Activated CD4-positive, alpha-beta memory T cell treated with anti-CD3 and anti-CD28 coated beads, Interleukin-2, amount 10 ng/mL, durations not matched to agents 7 days and 5 days (primary cell): ENCODE measurements around the gene ABCC3. TPM values are rescaled to one million over a fixed set of nuclear protein-coding genes. Genes with fewer than 3 reads are reported as not detected.

Experiments
- CTCF ChIA-PET: fragments of 350-600 bp; sonication (Branson Sonifier 250); formaldehyde crosslinking; loops from one replicate; lab custom pipeline; 2021; ENCODE audit warnings: antibody characterized with exemption, inconsistent platforms; lab: Charles Lee
- POLR2A ChIA-PET: fragments of 350-600 bp; sonication (Branson Sonifier 250); formaldehyde crosslinking; loops from one replicate; lab custom pipeline; 2021; ENCODE audit warnings: antibody characterized with exemption; lab: Charles Lee
- DNase-seq: peaks from one replicate; pipeline ENCODE4 v3.0.0-alpha.2; 2020
- H3K27ac Mint-ChIP-seq: one replicate; pipeline ENCODE4 v1.8.0; 2021; ENCODE audit warnings: mild to moderate bottlenecking, mixed read lengths
- H3K27me3 Mint-ChIP-seq: one replicate; pipeline ENCODE4 v1.8.0; 2021; ENCODE audit warnings: mixed read lengths
- H3K36me3 Mint-ChIP-seq: one replicate; pipeline ENCODE4 v1.8.0; 2021; ENCODE audit warnings: low read depth, mixed read lengths
- H3K4me1 Mint-ChIP-seq: one replicate; pipeline ENCODE4 v1.8.0; 2021; ENCODE audit warnings: mixed read lengths
- H3K4me3 Mint-ChIP-seq: one replicate; pipeline ENCODE4 v1.8.0; 2021; ENCODE audit warnings: mild to moderate bottlenecking, mixed read lengths
- H3K9me3 Mint-ChIP-seq: one replicate; pipeline ENCODE4 v1.8.0; 2021; ENCODE audit warnings: mixed read lengths
- total RNA-seq, 2 experiments: library from RNA; stranded (reverse); gene quantifications; one replicate each; pipeline ENCODE4 v1.2.3, GENCODE V29; 2021

Gene ABCC3
- total RNA-seq, 2 experiments from 2014 or later: 0.25 TPM; not detected in 1

DNA sequence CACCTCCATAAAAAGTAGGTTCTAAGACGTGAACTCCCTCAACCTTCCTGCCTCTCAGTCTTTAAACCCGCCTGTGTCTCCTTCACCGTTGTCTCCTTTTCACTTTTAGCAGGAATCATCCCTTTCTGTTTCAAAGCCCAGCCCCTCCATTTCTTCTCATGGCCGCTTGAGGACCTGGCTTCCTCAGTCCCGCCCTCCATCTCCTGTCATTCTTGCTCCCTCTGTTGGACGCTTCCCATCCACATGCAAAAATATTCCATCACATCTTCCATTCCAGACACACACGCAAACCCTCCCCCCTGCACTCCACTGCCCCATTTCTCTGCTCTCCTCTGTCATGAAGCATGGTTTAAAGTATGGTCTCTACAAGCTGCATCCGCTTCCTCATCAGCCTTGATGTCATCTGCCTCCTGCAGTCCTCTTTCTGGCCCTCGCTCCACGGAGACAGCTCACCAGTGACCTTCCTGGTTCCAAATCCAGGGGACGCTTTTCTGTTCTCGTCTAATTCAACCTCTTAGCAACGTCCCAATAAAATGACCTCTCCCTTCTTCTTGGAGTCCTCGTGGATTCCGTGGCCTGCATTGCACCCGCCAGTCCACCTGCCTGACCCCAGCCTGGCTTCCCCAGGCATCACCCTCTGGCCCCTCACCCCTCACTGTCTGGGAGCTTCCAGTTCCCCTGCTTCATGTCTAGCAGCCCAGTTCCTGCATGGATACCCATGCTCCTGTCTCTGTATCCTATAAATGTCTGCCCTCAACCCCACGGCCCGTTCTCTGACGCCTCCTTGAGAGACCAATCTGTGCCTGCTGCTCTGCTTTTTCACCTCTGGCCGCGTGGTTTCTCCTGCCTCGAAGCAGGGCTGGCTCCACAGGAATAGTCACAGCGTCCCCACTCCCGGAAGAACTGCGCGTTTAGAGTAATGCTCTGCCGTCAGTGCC, 46.9 kb downstream of the ABCC3 start:
- H3K9me3 Mint-ChIP-seq: no peaks in the 10 kb centered on the region
- CTCF ChIA-PET: interaction anchor here (0.7 to 1.4 kb wide), 2 partner anchors 53 to 465 kb away, joined by 4 read pairs; no protein-coding TSS in a partner anchor
- H3K27ac Mint-ChIP-seq: no peak overlapping the region
- peaks cover 10% of the 10 kb centered on the region for H3K4me1 Mint-ChIP-seq
- POLR2A ChIA-PET: no interaction called here
- DNase-seq: no peak
- H3K27me3 Mint-ChIP-seq: peaks cover 30% of the 10 kb centered on the region
- no peaks in the 10 kb centered on the region for H3K36me3 Mint-ChIP-seq
- H3K4me3 Mint-ChIP-seq: no peak overlapping the region

DNA sequence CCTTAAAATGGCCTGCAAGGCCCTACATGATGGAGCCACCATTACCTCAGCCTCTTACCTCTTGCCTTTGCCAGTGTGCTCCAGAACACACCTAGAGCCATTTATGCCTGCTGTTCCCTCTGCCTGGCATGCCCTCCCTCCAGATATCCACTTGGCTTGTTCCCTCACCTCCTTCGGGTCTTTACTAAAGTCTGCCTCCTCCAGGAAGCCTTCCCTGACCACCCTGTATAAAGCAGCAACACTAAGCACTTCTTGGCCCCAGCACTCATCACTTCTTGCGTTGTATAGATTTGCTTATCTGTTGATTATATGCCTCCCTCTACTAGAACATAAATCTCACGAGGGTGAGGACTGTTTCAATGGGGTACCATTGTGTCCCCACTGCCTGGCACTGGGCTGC, 47.8 kb downstream of the ABCC3 start:
- DNase-seq: no peak
- Mint-ChIP-seq H3K27me3 (peaks cover 30% of the 10 kb centered on the region), H3K4me3 (no peak overlapping the region), H3K36me3 (no peaks in the 10 kb centered on the region), H3K9me3 (no peaks in the 10 kb centered on the region), H3K4me1 (peaks cover 10% of the 10 kb centered on the region), H3K27ac (no peak overlapping the region)
- CTCF ChIA-PET: no interaction called here
- POLR2A ChIA-PET: no interaction called here

DNA sequence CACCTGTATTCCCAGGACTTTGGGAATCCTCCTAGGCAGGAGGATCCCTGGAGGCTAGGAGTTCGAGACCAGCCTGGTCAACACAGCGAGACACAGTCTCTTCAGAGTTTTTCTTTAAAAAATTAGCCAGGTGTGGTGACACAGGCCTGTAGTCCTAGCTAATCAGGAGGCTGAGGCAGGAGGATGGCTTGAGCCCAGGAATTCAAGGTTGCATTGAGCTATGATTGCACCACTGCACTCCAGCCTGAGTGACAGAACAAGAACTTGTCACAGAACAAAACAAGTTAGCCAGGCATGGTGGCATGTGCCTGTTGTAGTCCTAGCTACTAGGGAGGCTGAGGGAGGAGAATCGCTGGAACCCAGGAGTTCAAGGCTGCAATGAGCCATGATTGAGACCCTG, 48.3 kb downstream of the ABCC3 start:
- H3K4me3 Mint-ChIP-seq: no peak overlapping the region
- peaks cover 30% of the 10 kb centered on the region for H3K27me3 Mint-ChIP-seq
- no peak for DNase-seq
- CTCF ChIA-PET: interaction anchor here (0.7 kb wide), 1 partner anchor 18 kb away, joined by 3 read pairs; no protein-coding TSS in a partner anchor
- peaks cover 10% of the 10 kb centered on the region for H3K4me1 Mint-ChIP-seq
- H3K36me3 Mint-ChIP-seq: no peaks in the 10 kb centered on the region
- POLR2A ChIA-PET: no interaction called here
- no peak overlapping the region for H3K27ac Mint-ChIP-seq
- H3K9me3 Mint-ChIP-seq: no peaks in the 10 kb centered on the region

DNA sequence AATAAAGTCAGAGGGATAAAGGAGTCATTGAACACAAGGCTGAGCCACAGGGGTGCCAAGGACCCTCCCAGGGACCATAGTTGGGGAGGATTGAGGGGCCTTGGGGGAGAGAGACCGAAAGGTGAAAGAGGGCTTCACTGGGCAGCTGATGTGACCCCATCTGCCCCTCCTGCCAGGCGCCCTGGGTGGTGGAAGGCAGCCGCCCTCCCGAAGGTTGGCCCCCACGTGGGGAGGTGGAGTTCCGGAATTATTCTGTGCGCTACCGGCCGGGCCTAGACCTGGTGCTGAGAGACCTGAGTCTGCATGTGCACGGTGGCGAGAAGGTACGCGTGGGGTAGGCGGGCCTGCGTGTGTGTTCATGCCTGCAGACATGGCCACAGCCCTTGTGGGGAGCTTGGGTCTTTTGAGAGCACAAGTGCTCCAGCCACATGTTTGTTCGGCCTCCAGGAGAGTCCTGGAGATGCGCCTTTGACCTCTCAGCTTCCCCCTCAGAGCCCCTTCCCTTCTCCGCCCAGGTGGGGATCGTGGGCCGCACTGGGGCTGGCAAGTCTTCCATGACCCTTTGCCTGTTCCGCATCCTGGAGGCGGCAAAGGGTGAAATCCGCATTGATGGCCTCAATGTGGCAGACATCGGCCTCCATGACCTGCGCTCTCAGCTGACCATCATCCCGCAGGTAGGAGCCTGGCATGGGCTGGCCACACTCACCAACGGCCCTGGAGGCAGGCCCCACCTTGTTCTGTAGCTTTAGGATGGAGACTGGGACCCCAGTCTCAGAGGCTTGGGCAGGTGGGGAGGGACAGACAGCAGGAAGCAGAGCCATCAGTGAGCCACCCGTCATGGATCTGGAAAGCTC, 49.0 kb downstream of the ABCC3 start:
- Mint-ChIP-seq H3K9me3 (no peaks in the 10 kb centered on the region), H3K36me3 (no peaks in the 10 kb centered on the region), H3K27ac (no peak overlapping the region), H3K27me3 (peaks cover 30% of the 10 kb centered on the region), H3K4me1 (peaks cover 10% of the 10 kb centered on the region), H3K4me3 (no peak overlapping the region)
- POLR2A ChIA-PET: no interaction called here
- DNase-seq: no peak
- CTCF ChIA-PET: interaction anchor here (0.7 to 2.0 kb wide), 2 partner anchors 17 to 54 kb away, joined by 3 to 5 read pairs; no protein-coding TSS in a partner anchor

DNA sequence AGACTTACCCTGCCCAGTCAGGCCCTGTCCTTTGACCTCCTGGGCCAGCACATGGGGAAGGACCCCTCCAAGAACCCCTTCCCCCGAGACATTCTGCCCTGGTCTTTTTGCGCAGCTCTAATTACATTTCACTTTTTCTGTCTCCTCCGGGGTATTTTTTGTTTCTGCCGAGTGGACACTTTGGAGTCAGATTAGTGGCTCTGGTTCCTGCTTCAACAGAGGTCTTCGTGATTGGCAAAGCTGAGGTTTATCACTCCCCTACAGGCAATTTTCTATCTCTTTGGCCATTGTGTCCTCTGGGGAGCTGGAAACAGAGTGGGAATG, 49.6 kb downstream of the ABCC3 start:
- CTCF ChIA-PET: interaction anchor here (2.0 kb wide), 1 partner anchor 54 kb away, joined by 5 read pairs; no protein-coding TSS in a partner anchor
- Mint-ChIP-seq H3K27me3 (peaks cover 26% of the 10 kb centered on the region), H3K9me3 (no peaks in the 10 kb centered on the region), H3K4me1 (peaks cover 10% of the 10 kb centered on the region), H3K36me3 (no peaks in the 10 kb centered on the region), H3K27ac (no peak overlapping the region), H3K4me3 (no peak overlapping the region)
- POLR2A ChIA-PET: no interaction called here
- DNase-seq: no peak

DNA sequence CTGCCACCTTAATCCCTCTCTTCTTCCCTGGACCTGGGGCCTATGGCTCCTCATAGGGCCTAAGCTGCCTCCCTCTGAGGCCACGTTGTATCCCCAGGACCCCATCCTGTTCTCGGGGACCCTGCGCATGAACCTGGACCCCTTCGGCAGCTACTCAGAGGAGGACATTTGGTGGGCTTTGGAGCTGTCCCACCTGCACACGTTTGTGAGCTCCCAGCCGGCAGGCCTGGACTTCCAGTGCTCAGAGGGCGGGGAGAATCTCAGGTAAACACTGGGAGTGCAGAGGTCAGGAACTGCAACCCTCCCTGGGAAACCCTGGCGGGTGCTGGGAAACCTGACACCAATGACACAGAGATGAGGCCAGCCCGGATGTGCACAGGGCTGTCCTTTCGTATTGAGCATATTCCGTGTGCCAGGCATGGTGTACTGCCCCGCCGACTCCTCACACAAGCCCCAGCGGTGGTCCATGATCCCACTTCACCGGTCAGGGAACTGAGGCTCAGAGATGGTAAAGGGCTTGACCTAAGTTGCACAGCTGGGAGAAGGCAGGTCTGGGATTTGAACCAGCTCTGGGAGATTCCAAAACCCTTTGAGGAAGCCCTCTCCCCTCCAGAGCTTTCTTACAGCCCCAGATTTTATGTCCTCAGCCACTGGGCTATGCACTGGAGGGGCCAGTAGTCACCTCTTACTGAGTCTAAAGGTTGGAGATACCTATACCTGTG, 50.1 kb downstream of the ABCC3 start:
- no peak overlapping the region for H3K27ac Mint-ChIP-seq
- no peaks in the 10 kb centered on the region for H3K9me3 Mint-ChIP-seq
- peaks cover 26% of the 10 kb centered on the region for H3K27me3 Mint-ChIP-seq
- DNase-seq: no peak
- CTCF ChIA-PET: interaction anchor here (0.6 to 2.0 kb wide), 2 partner anchors 13 to 55 kb away, joined by 3 to 5 read pairs; no protein-coding TSS in a partner anchor
- no peaks in the 10 kb centered on the region for H3K36me3 Mint-ChIP-seq
- no peak overlapping the region for H3K4me3 Mint-ChIP-seq
- POLR2A ChIA-PET: no interaction called here
- H3K4me1 Mint-ChIP-seq: peaks cover 10% of the 10 kb centered on the region

DNA sequence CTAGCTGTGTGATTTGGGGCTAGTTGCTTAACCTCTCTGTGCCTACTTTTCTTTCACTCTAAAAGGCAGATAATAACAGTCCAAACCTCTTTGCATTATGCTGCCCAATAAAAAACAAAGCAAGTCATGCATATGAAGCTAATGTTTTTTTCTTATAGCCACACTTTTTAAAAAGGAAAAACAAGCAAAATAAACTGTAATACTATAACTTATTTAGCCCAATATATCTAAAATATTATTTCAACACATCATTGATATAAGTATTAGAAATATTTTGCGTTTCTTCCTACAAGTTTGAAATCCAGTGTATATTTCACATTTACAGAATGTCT, 50.6 kb downstream of the ABCC3 start:
- Mint-ChIP-seq H3K9me3 (no peaks in the 10 kb centered on the region), H3K27me3 (peaks cover 21% of the 10 kb centered on the region), H3K27ac (no peak overlapping the region), H3K4me3 (no peak overlapping the region), H3K36me3 (no peaks in the 10 kb centered on the region), H3K4me1 (peaks cover 10% of the 10 kb centered on the region)
- no peak for DNase-seq
- ChIA-PET POLR2A (no interaction called here), CTCF (interaction anchor here (2.0 kb wide), 1 partner anchor 55 kb away, joined by 5 read pairs; no protein-coding TSS in a partner anchor)

DNA sequence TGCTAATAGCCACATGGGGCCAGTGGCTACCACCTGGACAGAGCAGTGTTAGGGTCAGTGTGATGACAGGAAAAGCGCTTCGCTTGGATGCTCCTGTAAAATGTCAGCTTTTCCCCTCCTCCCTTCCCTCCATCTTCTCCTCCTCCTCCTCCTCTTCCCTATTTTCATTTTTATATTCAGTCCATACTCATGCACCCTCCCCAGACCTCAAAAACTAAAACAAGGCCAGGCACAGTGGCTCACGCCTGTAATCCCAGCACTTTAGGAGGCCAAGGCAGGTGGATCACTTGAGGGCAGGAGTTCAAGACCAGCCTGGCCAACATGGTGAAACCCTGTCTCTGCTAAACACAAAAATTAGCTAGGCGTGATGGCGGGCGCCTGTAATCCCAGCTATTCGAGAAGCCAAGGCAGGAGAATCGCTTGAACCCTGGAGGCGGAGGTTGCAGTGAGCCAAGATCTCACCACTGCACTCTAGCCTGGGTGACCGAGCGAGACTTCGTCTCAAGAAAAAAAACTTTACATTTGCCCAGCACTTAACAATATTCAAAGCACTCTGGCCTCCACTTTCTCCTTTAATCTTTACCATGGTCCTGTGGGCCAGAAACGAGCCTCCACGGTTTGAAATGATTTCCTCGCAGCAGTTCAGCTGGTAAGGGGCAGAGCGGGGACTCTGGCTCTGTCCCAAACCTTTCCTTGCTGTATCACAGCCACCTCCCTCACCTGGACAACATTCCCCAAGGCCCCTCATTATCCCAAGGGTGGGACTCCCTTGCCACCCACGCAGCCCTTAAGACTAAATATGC, 51.2 kb downstream of the ABCC3 start:
- no peaks in the 10 kb centered on the region for H3K36me3 Mint-ChIP-seq
- DNase-seq: no peak
- H3K27ac Mint-ChIP-seq: no peak overlapping the region
- H3K4me3 Mint-ChIP-seq: no peak overlapping the region
- peaks cover 10% of the 10 kb centered on the region for H3K4me1 Mint-ChIP-seq
- POLR2A ChIA-PET: no interaction called here
- peaks cover 17% of the 10 kb centered on the region for H3K27me3 Mint-ChIP-seq
- no peaks in the 10 kb centered on the region for H3K9me3 Mint-ChIP-seq
- CTCF ChIA-PET: interaction anchor here (0.6 kb wide), 1 partner anchor 10 kb away, joined by 3 read pairs; no protein-coding TSS in a partner anchor

DNA sequence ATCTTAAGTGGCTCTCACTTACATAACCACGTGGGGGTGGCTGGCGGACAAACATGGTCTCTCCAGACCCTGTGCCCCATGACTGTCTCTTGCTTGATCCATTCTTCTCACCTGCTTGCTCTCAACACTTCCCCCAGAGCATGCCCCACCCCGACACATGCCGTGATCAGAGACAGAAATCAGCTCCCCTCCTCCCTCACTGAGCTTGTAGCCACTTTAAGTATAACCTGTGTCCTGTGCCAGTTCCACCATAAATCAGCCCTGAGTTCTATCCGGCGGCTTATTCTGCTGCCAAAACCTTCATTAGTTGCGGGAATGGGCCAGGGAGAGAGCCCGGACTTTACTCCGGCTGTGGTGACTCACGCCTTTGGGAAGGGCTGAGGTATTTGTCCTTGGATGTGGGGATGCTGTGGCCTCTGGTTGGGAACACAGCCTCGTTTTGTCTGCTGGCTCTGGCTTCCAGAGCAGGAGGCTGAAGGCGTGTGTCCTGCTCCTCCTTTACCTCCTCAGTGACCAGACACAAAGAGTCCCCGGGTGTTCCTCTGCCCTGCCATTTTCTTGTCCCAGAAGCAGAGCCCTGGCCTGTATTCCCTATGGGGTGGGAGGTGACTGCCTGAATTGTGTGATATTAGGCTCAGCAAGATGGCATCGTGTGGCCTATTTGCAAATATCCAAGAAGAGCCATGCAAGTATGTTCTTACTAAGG, 52.0 kb downstream of the ABCC3 start:
- no peaks in the 10 kb centered on the region for H3K36me3 Mint-ChIP-seq
- DNase-seq: no peak
- CTCF ChIA-PET: interaction anchor here (0.6 kb wide), 1 partner anchor 10 kb away, joined by 3 read pairs; no protein-coding TSS in a partner anchor
- peaks cover 10% of the 10 kb centered on the region for H3K27me3 Mint-ChIP-seq
- H3K9me3 Mint-ChIP-seq: no peaks in the 10 kb centered on the region
- no peak overlapping the region for H3K4me3 Mint-ChIP-seq
- H3K4me1 Mint-ChIP-seq: peaks cover 3% of the 10 kb centered on the region
- H3K27ac Mint-ChIP-seq: no peak overlapping the region
- POLR2A ChIA-PET: no interaction called here

DNA sequence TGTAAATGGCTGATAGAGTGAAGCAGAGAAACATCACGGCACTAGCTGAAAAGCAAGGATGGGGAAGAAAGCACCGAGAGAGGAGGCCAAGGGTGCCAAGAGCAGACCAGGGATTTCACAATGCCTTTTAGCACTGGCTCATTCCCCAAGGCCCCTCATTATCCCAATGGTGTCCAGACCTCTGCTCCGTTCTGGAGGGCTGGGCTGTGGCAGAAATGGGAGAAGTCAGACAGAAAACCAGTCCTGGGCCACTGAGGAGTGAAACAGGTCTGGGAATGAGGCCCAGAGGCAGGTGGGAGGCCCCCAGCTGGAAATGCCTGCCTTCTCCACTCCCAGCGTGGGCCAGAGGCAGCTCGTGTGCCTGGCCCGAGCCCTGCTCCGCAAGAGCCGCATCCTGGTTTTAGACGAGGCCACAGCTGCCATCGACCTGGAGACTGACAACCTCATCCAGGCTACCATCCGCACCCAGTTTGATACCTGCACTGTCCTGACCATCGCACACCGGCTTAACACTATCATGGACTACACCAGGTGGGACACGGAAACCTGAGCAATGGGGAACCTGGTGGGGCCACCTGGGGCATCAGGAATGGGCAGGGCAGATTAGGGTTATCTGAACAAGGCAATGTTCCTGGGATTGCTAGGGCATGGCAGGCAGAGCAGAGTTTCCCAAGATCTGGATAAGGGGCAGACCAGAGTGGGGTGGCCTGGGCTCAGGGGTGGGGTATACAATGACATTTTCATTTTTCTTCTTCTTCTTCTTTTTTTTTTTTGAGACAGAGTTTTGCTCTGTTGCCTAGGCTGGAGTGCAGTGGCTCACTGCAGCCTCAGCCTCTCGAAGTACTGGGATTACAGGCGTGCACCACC, 52.8 kb downstream of the ABCC3 start:
- POLR2A ChIA-PET: no interaction called here
- no peaks in the 10 kb centered on the region for H3K9me3 Mint-ChIP-seq
- H3K4me3 Mint-ChIP-seq: no peak overlapping the region
- CTCF ChIA-PET: no interaction called here
- H3K4me1 Mint-ChIP-seq: no peaks in the 10 kb centered on the region
- DNase-seq: no peak
- H3K27ac Mint-ChIP-seq: no peak overlapping the region
- peaks cover 2% of the 10 kb centered on the region for H3K27me3 Mint-ChIP-seq
- H3K36me3 Mint-ChIP-seq: no peaks in the 10 kb centered on the region

DNA sequence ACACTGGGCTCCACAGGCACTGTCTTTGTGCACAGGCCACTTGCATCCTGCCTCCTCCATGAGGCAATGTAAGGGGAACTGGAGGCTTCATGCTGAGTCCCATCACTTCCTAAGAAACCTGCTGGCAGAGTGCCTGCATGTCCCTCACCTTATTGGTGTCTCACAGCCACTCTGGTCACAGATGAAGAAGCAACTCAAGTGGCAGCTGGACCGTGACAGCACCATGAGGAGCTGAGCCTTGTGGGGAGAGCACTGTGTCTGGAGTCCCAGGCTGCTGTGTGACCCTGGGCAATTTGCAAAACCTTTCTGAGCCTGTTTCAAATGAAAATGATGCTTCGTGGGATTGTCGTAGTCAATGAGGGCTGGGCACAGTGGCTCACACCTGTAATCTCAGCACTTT, 53.6 kb downstream of the ABCC3 start:
- no peak overlapping the region for H3K4me3 Mint-ChIP-seq
- H3K36me3 Mint-ChIP-seq: peaks cover 5% of the 10 kb centered on the region
- no peaks in the 10 kb centered on the region for H3K9me3 Mint-ChIP-seq
- no peak for DNase-seq
- H3K27ac Mint-ChIP-seq: no peak overlapping the region
- ChIA-PET CTCF (no interaction called here), POLR2A (no interaction called here)
- H3K27me3 Mint-ChIP-seq: no peaks in the 10 kb centered on the region
- no peaks in the 10 kb centered on the region for H3K4me1 Mint-ChIP-seq
